Astrocyte (in vitro differentiated cells and primary cell): ENCODE data around the gene CHN1.

Source experiments
- CTCF ChIP-seq: IDR thresholded peaks from 2 replicates; pipeline ENCODE4 v1.5.1; 2011; ENCODE audit warnings: low read depth, mild to moderate bottlenecking, inconsistent platforms, low read length, moderate library complexity; ENCODE audit not compliant: insufficient read depth
- EZH2 ChIP-seq: IDR thresholded peaks from 2 replicates; pipeline ENCODE4 v1.6.1; 2012; ENCODE audit warnings: mild to moderate bottlenecking, low read length, inconsistent platforms; ENCODE audit not compliant: insufficient read depth

- no peak for TF ChIP-seq CTCF
- TF ChIP-seq EZH2, result no peak
Measured at GRCh38 chr2:174773215-174773614, 232.0 kb downstream of the CHN1 start.
